C4-2B (cell line): ENCODE data around the gene CXADR.

Experiments
- H3K27ac ChIP-seq: fragments of 450-650 bp; 2 replicates; pipeline ENCODE4 v1.5.1; 2017
- ZFX ChIP-seq: fragments of 450-650 bp; IDR thresholded peaks from 2 replicates; pipeline ENCODE4 v1.6.1; 2017
- TF ChIP-seq, protein P1 (sequence below): fragments of 450-650 bp; conservative IDR thresholded peaks from 2 replicates; pipeline ENCODE4 v1.5.1; 2017; ENCODE audit warnings: mild to moderate bottlenecking

The CXADR gene

DNA sequence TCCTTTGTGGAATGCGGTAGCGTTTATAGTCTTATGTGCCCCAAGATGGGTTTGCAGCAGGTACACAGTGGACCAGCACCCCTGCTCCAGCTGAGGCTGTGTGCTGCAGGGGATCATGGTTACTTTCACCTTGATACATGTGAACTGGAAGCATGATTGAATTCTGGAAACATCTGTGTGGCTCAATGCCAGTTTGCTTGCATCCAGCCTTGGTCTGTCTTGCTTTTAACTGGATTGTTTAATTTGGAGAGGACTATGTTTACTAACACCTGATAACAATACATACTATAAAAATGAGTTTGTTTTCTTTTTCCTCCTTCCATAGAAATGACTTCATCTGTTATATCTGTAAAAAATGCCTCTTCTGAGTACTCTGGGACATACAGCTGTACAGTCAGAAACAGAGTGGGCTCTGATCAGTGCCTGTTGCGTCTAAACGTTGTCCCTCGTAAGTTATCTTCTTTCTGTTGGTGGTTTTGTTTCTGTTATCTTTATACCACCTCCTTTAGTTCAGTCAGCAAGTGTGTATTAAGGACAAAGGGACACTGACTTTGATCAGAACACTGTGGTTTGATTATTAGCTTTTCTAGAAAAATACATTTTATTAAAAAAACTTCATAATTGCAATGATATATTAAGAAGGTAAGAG is 47.7 kb downstream of the CXADR start:
- H3K27ac ChIP-seq: no peak overlapping the region
- TF ChIP-seq ZFX: no peak
- TF ChIP-seq, protein P1, sequence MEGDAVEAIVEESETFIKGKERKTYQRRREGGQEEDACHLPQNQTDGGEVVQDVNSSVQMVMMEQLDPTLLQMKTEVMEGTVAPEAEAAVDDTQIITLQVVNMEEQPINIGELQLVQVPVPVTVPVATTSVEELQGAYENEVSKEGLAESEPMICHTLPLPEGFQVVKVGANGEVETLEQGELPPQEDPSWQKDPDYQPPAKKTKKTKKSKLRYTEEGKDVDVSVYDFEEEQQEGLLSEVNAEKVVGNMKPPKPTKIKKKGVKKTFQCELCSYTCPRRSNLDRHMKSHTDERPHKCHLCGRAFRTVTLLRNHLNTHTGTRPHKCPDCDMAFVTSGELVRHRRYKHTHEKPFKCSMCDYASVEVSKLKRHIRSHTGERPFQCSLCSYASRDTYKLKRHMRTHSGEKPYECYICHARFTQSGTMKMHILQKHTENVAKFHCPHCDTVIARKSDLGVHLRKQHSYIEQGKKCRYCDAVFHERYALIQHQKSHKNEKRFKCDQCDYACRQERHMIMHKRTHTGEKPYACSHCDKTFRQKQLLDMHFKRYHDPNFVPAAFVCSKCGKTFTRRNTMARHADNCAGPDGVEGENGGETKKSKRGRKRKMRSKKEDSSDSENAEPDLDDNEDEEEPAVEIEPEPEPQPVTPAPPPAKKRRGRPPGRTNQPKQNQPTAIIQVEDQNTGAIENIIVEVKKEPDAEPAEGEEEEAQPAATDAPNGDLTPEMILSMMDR: no peak

DNA sequence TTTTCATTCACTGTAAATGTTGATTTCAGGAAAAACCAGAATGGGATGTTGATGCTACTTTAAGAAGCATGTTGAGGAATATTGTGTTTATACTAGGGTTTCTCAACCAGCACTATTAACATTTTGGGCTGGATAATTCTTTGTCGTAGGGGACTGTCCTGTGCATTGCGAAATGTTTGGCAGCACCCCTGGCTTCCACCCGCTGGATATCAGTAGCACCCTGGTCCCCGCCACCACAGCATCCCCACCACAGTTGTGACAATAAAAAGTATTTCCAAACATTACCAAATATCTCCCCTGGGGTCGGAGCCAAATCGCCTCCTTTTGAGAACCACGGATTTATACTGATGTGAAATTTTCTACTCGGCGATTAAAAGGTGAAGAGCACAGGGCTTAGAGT is 57.9 kb downstream of the CXADR start:
- TF ChIP-seq, protein P1: no peak
- no peak for TF ChIP-seq ZFX

DNA sequence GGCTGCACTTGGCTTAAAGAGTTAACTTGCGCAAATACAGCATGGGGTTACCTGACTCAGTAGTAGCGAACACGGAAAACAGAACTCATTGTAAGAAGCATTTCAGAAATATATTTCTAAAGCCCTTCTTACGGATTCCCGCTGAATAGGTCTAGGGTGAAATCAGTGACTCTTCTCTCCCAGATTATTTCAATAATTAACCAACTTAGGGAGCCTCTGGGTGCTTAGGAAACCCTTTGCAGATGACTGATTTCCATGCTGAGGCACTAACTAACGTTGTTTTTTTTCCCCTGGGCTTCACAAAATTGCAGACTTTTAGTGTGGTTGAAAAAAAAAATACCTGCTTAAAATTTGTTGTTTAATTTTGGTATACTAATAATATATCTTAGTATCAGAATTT is 59.6 kb downstream of the CXADR start:
- H3K27ac ChIP-seq: no peak overlapping the region
- TF ChIP-seq, protein P1: no peak
- no peak for TF ChIP-seq ZFX

More for the DNA sequence above, 57.9 kb downstream of the CXADR start:
- no peak overlapping the region for H3K27ac ChIP-seq

DNA sequence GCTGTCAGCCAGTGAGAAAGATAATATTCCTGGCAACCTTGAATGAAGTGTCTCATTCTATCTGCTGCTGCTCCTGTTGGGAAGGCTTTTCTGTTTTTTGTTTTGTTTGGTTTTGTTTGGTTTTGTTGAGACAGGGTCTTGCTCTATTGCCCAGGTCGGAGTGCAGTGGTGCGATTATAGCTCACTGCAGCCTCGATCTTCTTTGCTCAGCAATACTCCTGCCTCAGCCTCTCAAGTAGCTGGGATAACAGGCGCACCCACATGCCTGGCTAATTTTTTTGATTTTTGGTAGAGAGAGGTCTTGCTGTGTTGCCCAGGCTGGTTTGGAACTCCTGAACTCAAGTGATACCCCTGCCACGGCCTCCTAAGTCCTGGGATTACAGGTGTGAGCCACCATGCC is 62.2 kb downstream of the CXADR start:
- TF ChIP-seq, protein P1: no peak

DNA sequence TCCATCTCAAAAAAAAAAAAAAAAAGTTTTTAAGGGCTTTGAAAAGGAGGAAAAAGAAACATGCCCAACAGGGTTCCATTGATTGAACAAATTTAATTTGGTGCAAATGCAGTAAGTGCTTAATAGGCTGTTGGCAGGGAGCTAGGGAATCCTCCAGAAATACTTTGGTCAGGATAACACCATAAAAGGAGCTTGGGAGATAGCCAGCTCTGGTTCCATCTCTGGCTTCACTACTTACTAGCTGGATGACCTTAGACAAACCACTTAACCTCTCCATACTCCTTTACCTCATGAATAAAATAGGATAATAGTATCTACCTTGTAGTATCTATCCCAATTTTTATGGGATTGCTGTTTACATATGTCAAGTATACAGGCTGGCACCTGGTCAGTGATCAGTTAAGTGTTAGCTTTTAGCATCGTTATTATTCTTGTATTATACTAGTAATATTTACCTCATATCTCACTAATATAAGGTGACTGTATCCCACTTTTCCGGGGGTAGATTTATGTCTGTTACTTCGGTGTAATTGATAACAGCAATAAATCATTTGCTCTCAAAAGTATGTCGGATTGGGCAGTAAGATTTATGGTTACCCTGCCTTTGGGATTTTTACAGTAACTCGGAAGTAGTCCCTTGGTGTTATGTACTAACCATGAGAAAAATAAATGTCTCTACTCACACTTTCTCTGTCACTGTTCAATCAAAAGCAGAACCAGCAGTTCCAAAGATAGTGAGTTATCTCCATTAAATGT is 63.4 kb downstream of the CXADR start:
- TF ChIP-seq, protein P1: no peak
- no peak for TF ChIP-seq ZFX
- H3K27ac ChIP-seq: no peak overlapping the region

More for the DNA sequence above, 62.2 kb downstream of the CXADR start:
- H3K27ac ChIP-seq: no peak overlapping the region

DNA sequence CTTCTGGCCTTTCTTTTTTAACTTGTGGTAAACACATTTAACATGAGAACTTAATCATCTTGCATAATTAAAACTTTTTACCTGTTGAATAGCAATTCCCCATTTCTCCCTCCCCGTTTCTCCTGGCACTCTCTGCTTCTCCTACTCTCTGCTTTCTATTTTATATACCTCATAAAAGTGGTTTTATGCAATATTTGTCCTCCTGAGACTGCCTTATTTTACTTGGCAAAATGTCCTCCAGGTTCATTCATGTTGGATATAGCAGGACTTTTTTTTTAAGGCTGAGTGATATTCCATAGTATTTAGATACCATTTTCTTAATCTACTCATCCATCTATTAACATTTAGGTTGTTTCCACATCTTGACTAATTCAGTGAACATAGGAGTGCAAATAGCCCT is 64.9 kb downstream of the CXADR start:
- H3K27ac ChIP-seq: no peak overlapping the region
- TF ChIP-seq, protein P1: no peak
- no peak for TF ChIP-seq ZFX

DNA sequence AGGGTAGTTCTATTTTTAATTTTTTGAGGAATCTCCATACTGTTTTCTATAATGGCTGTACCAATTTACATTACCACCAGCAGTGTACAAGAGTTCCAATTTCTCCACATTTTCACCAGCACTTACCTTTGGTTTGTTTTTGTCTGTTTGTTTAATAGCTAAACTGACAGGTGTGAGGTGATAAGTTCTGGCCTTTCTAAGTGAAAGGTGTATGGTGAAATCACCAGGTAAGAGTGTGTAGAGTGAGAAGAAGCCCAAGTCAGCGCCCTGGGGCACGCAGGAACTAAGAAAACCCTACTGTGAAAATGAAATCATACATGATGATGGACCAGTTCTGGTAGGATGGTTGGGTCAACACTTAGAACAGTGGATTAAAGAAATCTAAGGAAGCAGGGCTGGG is 65.3 kb downstream of the CXADR start:
- H3K27ac ChIP-seq: no peak overlapping the region
- TF ChIP-seq, protein P1: no peak
- no peak for TF ChIP-seq ZFX
